NB4 (cell line): ENCODE results near the gene NPAS3.

Experiments used
- DNase-seq: peaks from one replicate; pipeline ENCODE4 v3.0.0; 2010; ENCODE audit warnings: low read depth
- H3K4me3 ChIP-seq: one replicate; pipeline ENCODE4 v1.5.1; 2011; ENCODE audit warnings: mild to moderate bottlenecking, low read depth, low read length, moderate library complexity
- MAX ChIP-seq: IDR thresholded peaks from 2 replicates; pipeline ENCODE4 v1.6.1; 2011; ENCODE audit warnings: low read depth, low read length
- MYC ChIP-seq: IDR thresholded peaks from 2 replicates; pipeline ENCODE4 v1.6.1; 2011; ENCODE audit warnings: low read depth, low read length
- POLR2A ChIP-seq: IDR thresholded peaks from 2 replicates; pipeline ENCODE4 v1.6.1; 2011; ENCODE audit warnings: mild to moderate bottlenecking; ENCODE audit not compliant: insufficient read length; ENCODE audit errors: extremely low read depth
- TF ChIP-seq, protein P1 (sequence below): IDR thresholded peaks from one replicate; pipeline ENCODE4 v1.5.1; 2012; ENCODE audit warnings: low read depth, low read length

Gene NPAS3

GRCh38 chr14:33408291-33408690 lies 469.6 kb downstream of the NPAS3 start:
- no peak for DNase-seq
- TF ChIP-seq, protein P1, sequence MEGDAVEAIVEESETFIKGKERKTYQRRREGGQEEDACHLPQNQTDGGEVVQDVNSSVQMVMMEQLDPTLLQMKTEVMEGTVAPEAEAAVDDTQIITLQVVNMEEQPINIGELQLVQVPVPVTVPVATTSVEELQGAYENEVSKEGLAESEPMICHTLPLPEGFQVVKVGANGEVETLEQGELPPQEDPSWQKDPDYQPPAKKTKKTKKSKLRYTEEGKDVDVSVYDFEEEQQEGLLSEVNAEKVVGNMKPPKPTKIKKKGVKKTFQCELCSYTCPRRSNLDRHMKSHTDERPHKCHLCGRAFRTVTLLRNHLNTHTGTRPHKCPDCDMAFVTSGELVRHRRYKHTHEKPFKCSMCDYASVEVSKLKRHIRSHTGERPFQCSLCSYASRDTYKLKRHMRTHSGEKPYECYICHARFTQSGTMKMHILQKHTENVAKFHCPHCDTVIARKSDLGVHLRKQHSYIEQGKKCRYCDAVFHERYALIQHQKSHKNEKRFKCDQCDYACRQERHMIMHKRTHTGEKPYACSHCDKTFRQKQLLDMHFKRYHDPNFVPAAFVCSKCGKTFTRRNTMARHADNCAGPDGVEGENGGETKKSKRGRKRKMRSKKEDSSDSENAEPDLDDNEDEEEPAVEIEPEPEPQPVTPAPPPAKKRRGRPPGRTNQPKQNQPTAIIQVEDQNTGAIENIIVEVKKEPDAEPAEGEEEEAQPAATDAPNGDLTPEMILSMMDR = no peak
- TF ChIP-seq MAX = no peak
- no peak for TF ChIP-seq MYC
- no peak for TF ChIP-seq POLR2A
- no peak overlapping the region for H3K4me3 ChIP-seq

DNA sequence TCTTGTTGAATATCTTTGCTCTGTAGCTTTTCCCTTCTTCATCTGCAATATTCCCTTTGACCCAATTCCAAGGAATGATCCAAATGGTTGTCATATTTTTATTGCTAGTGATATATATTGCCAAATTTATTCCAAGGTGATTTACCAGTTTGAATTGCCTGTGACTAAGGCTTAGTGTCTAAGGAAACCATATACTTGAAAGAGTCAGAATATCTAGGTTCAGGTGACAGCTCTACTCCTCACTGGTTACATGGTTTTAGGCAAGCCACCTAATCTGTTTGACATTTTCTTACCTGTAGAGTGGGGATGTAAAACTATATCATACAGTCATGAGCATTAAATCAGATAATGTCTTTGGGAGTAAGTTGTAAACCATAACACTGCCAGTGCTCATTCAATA lies 473.8 kb downstream of the NPAS3 start:
- H3K4me3 ChIP-seq = no peak overlapping the region
- no peak for DNase-seq
- TF ChIP-seq MYC (no peak), POLR2A (no peak), MAX (no peak)
- TF ChIP-seq, protein P1 = no peak

GRCh38 chr14:33413381-33413780 lies 474.7 kb downstream of the NPAS3 start:
- TF ChIP-seq, protein P1 = no peak
- TF ChIP-seq MYC (no peak), MAX (no peak), POLR2A (no peak)
- DNase-seq = no peak
- no peak overlapping the region for H3K4me3 ChIP-seq

GRCh38 chr14:33414041-33414440 lies 475.4 kb downstream of the NPAS3 start:
- DNase-seq = peak; percentile 34
- H3K4me3 ChIP-seq = no peak overlapping the region
- TF ChIP-seq MYC (no peak), MAX (no peak), POLR2A (no peak)
- TF ChIP-seq, protein P1 = no peak

- no peak for TF ChIP-seq MYC
- no peak for TF ChIP-seq MAX
- no peak for TF ChIP-seq POLR2A
- TF ChIP-seq, protein P1 = no peak
- H3K4me3 ChIP-seq = no peak overlapping the region
- no peak for DNase-seq
Observed at GRCh38 chr14:33420051-33420627, 481.5 kb downstream of the NPAS3 start.
